MM.1S (cell line): ENCODE data around the gene SLC16A7.

Experiments
- DNase-seq: peaks from one replicate; pipeline ENCODE4 v3.0.0-alpha.2; 2015
- H2AFZ ChIP-seq: fragments of 300-600 bp; sonication (generic); 2 replicates; pipeline ENCODE4 v1.6.0; 2016; ENCODE audit warnings: antibody characterized with exemption, low read length
- H3F3A ChIP-seq: fragments of 300-600 bp; sonication (generic); 2 replicates; pipeline ENCODE4 v1.6.1; 2016; ENCODE audit warnings: mild to moderate bottlenecking, antibody characterized with exemption, low read length, moderate library complexity, mixed read lengths; ENCODE audit not compliant: insufficient read depth
- H3K27ac ChIP-seq: fragments of 300-600 bp; sonication (generic); 2 replicates; pipeline ENCODE4 v1.5.1; 2016; ENCODE audit warnings: mild to moderate bottlenecking, low read length
- H3K27me3 ChIP-seq: fragments of 300-600 bp; sonication (generic); replicated peaks from 2 replicates; pipeline ENCODE4 v1.6.0; 2016; ENCODE audit warnings: low read length; ENCODE audit not compliant: insufficient read depth
- H3K36me3 ChIP-seq: fragments of 300-600 bp; sonication (generic); replicated peaks from 2 replicates; pipeline ENCODE4 v1.6.1; 2016; ENCODE audit warnings: mild to moderate bottlenecking, low read length, mixed read lengths; ENCODE audit not compliant: insufficient read depth
- H3K4me1 ChIP-seq: fragments of 300-600 bp; sonication (generic); 2 replicates; pipeline ENCODE4 v1.6.1; 2016; ENCODE audit warnings: low read length, mixed read lengths
- H3K4me2 ChIP-seq: fragments of 300-600 bp; sonication (generic); 2 replicates; pipeline ENCODE4 v1.6.0; 2016; ENCODE audit warnings: low read depth, low read length
- H3K4me3 ChIP-seq: fragments of 300-600 bp; sonication (generic); 2 replicates; pipeline ENCODE4 v1.5.1; 2016; ENCODE audit warnings: low read length, mixed read lengths
- H3K79me2 ChIP-seq: fragments of 300-600 bp; sonication (generic); 2 replicates; pipeline ENCODE4 v1.6.1; 2016; ENCODE audit warnings: mixed run types, low read length, mixed read lengths
- H3K9ac ChIP-seq: fragments of 300-600 bp; sonication (generic); 2 replicates; pipeline ENCODE4 v1.6.1; 2016; ENCODE audit warnings: low read length, mixed read lengths
- H3K9me2 ChIP-seq: fragments of 300-600 bp; sonication (generic); replicated peaks from 2 replicates; pipeline ENCODE4 v1.6.1; 2016; ENCODE audit warnings: mild to moderate bottlenecking, low read length, mixed read lengths; ENCODE audit not compliant: insufficient read depth
- H3K9me3 ChIP-seq: fragments of 300-600 bp; sonication (generic); replicated peaks from 2 replicates; pipeline ENCODE4 v1.6.1; 2016; ENCODE audit warnings: mild to moderate bottlenecking, low read length, mixed read lengths; ENCODE audit not compliant: insufficient read depth
- H4K20me1 ChIP-seq: fragments of 300-600 bp; sonication (generic); 2 replicates; pipeline ENCODE4 v1.6.1; 2016; ENCODE audit warnings: mild to moderate bottlenecking, low read length, moderate library complexity, mixed read lengths; ENCODE audit not compliant: insufficient read depth
- CTCF ChIP-seq: fragments of 300-600 bp; sonication (generic); IDR thresholded peaks from 2 replicates; pipeline ENCODE4 v1.5.1; 2016; ENCODE audit warnings: antibody characterized with exemption, low read length, mixed read lengths
- EZH2 ChIP-seq: fragments of 300-600 bp; sonication (generic); optimal IDR thresholded peaks from 2 replicates; pipeline ENCODE3; 2017; ENCODE audit warnings: low read depth, mild to moderate bottlenecking, antibody characterized with exemption, low read length, mixed read lengths
- EZH2phosphoT487 ChIP-seq: fragments of 300-600 bp; sonication (generic); IDR thresholded peaks from 2 replicates; pipeline ENCODE4 v1.6.1; 2018; ENCODE audit warnings: antibody characterized with exemption, low read length

Gene SLC16A7

GRCh38 chr12:59734371-59734770 is 138.5 kb downstream of the SLC16A7 start:
- no peaks in the 10 kb centered on the region for H3K27me3 ChIP-seq
- H3K27ac ChIP-seq, result no peak overlapping the region
- no peak for DNase-seq
- H2AFZ ChIP-seq, result no peak overlapping the region
- TF ChIP-seq CTCF (no peak), EZH2phosphoT487 (no peak)
- no peaks in the 10 kb centered on the region for H4K20me1 ChIP-seq
- no peak overlapping the region for H3K4me2 ChIP-seq
- no peaks in the 10 kb centered on the region for H3K79me2 ChIP-seq
- no peak overlapping the region for H3K9ac ChIP-seq
- no peak overlapping the region for H3K4me3 ChIP-seq
- no peaks in the 10 kb centered on the region for H3F3A ChIP-seq
- no peaks in the 10 kb centered on the region for H3K4me1 ChIP-seq
- H3K9me2 ChIP-seq, result no peaks in the 10 kb centered on the region
- H3K9me3 ChIP-seq, result no peaks in the 10 kb centered on the region
- H3K36me3 ChIP-seq, result no peaks in the 10 kb centered on the region

GRCh38 chr12:59735231-59735630 is 139.4 kb downstream of the SLC16A7 start:
- Histone ChIP-seq H3K9me2 (no peaks in the 10 kb centered on the region), H2AFZ (no peak overlapping the region), H3K27me3 (no peaks in the 10 kb centered on the region), H3F3A (no peaks in the 10 kb centered on the region), H3K27ac (no peak overlapping the region), H3K4me1 (no peaks in the 10 kb centered on the region), H3K9me3 (no peaks in the 10 kb centered on the region), H3K4me2 (no peak overlapping the region), H3K36me3 (no peaks in the 10 kb centered on the region), H3K9ac (no peak overlapping the region), H4K20me1 (no peaks in the 10 kb centered on the region), H3K4me3 (no peak overlapping the region), H3K79me2 (no peaks in the 10 kb centered on the region)
- DNase-seq, result no peak
- TF ChIP-seq EZH2 (no peak), CTCF (no peak), EZH2phosphoT487 (no peak)

GRCh38 chr12:59736359-59736758 is 140.5 kb downstream of the SLC16A7 start:
- H3K79me2 ChIP-seq, result no peaks in the 10 kb centered on the region
- no peaks in the 10 kb centered on the region for H3K9me2 ChIP-seq
- no peaks in the 10 kb centered on the region for H3K4me1 ChIP-seq
- H3K27ac ChIP-seq, result no peak overlapping the region
- no peaks in the 10 kb centered on the region for H3F3A ChIP-seq
- H3K27me3 ChIP-seq, result no peaks in the 10 kb centered on the region
- DNase-seq, result no peak
- no peak overlapping the region for H2AFZ ChIP-seq
- H3K4me2 ChIP-seq, result no peak overlapping the region
- TF ChIP-seq EZH2phosphoT487, result no peak
- TF ChIP-seq CTCF, result no peak
- no peak for TF ChIP-seq EZH2
- no peaks in the 10 kb centered on the region for H3K36me3 ChIP-seq
- H3K9me3 ChIP-seq, result no peaks in the 10 kb centered on the region
- no peaks in the 10 kb centered on the region for H4K20me1 ChIP-seq
- no peak overlapping the region for H3K4me3 ChIP-seq
- H3K9ac ChIP-seq, result no peak overlapping the region

GRCh38 chr12:59736786-59737185 is 141.0 kb downstream of the SLC16A7 start:
- Histone ChIP-seq H3K4me2 (no peak overlapping the region), H3K79me2 (no peaks in the 10 kb centered on the region), H3K36me3 (no peaks in the 10 kb centered on the region), H3K27me3 (no peaks in the 10 kb centered on the region), H3K27ac (no peak overlapping the region), H3K9me3 (no peaks in the 10 kb centered on the region), H2AFZ (no peak overlapping the region), H3K4me3 (no peak overlapping the region), H3K9ac (no peak overlapping the region), H3K4me1 (no peaks in the 10 kb centered on the region), H3K9me2 (no peaks in the 10 kb centered on the region), H3F3A (no peaks in the 10 kb centered on the region), H4K20me1 (no peaks in the 10 kb centered on the region)
- TF ChIP-seq EZH2phosphoT487 (no peak), EZH2 (no peak), CTCF (no peak)
- DNase-seq, result no peak
